Progenitor cell of endocrine pancreas (in vitro differentiated cells): ENCODE data around the gene DLEU7. TPM values are rescaled to one million over a fixed set of nuclear protein-coding genes. Genes with fewer than 3 reads are reported as not detected.

Source experiments
- DNase-seq: peaks from one replicate; pipeline ENCODE4 v3.0.0; 2021; ENCODE audit warnings: low spot score; ENCODE audit not compliant: unreplicated experiment
- H3K27ac Mint-ChIP-seq: 2 replicates; pipeline ENCODE4 v1.8.0; 2021; ENCODE audit warnings: mild to moderate bottlenecking, moderate library complexity, mixed read lengths
- H3K27me3 Mint-ChIP-seq: 2 replicates; pipeline ENCODE4 v1.8.0; 2021; ENCODE audit warnings: mixed read lengths
- H3K36me3 Mint-ChIP-seq: 2 replicates; pipeline ENCODE4 v1.8.0; 2022; ENCODE audit warnings: mixed read lengths; ENCODE audit not compliant: insufficient read depth
- H3K4me1 Mint-ChIP-seq: 2 replicates; pipeline ENCODE4 v1.8.0; 2021; ENCODE audit warnings: low read depth, mixed read lengths
- H3K4me3 Mint-ChIP-seq: 2 replicates; pipeline ENCODE4 v1.8.0; 2021; ENCODE audit warnings: low read depth, mild to moderate bottlenecking, moderate library complexity, mixed read lengths
- H3K9me3 Mint-ChIP-seq: 2 replicates; pipeline ENCODE4 v1.8.0; 2021; ENCODE audit warnings: low read depth, mixed read lengths
- long read RNA-seq: library from polyadenylated mRNA; unstranded; transcript quantifications from one replicate; pipeline ENCODE4 v2.0.0, GENCODE V29; 2020
- total RNA-seq: library from RNA; stranded (reverse); gene quantifications from 2 replicates; pipeline ENCODE4 v1.2.1, GENCODE V29; 2021
- TF ChIP-seq, protein P1 (sequence below): fragments of 200-600 bp; sonication (generic); IDR thresholded peaks from one replicate; pipeline ENCODE4 v1.5.0; 2021; ENCODE audit warnings: antibody characterized with exemption, mild to moderate bottlenecking; ENCODE audit not compliant: unreplicated experiment

Gene DLEU7
- total RNA-seq, result 0.50 and 0.93 TPM in 2 replicates
- long read RNA-seq, partial matches to known transcripts, result 0 of 1 reads
- long read RNA-seq, other reads (novel, unspliced or antisense), result 1 of 1 reads

DNA sequence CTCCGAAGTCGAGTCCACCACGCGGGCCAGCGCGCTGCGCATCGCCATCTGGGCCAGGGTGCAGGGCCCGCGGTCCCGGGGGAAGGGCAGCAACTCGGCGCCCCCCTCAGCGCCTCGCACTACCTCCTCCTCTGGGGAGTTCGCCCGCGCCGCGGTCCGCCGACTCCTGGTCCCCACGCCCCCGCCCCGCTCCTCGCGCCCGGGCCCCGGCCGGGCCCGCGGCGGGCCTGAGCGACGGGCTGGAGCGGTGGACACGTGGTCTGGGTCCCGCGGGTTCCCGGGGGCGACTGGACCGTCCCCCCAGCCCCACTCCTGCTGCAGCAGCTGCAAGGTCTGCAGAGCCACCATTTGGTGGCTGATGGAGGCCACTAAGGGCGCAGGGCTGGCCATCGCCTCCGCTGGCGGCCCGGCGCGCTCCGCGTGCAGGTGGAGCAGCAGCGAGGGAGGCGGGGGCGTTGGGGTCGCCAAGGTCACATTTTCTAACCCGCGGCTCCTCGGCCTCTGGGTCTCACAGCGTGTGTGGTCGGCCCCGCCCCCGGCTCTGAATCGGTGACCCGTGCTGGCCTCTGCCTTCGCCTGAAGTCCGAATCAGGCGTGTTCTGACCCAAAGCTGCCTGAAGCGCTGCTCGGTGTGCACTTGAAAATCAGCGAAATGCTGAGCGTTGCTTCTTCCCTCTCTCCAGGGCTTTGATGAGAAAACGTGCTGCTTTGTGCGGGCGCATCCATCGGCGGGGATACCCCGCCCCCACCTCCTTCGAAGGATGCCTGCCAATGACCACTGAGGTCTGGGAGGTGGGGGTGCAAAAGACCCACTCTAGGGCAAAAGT, at the start of gene DLEU7:
Gene DLEU7 (minus strand): TSS at position 436 of the 827 bp plus-strand sequence. CDS start 46 bp downstream, at position 390.
- Mint-ChIP-seq H3K36me3 (no peaks in the 10 kb centered on the region), H3K27ac (peak within 1 kb of the TSS; percentile 15), H3K9me3 (no peaks in the 10 kb centered on the region), H3K4me3 (peak within 1 kb of the TSS; percentile 67), H3K4me1 (peaks cover 3% of the 10 kb centered on the region), H3K27me3 (peaks cover 55% of the 10 kb centered on the region)
- TF ChIP-seq, protein P1, sequence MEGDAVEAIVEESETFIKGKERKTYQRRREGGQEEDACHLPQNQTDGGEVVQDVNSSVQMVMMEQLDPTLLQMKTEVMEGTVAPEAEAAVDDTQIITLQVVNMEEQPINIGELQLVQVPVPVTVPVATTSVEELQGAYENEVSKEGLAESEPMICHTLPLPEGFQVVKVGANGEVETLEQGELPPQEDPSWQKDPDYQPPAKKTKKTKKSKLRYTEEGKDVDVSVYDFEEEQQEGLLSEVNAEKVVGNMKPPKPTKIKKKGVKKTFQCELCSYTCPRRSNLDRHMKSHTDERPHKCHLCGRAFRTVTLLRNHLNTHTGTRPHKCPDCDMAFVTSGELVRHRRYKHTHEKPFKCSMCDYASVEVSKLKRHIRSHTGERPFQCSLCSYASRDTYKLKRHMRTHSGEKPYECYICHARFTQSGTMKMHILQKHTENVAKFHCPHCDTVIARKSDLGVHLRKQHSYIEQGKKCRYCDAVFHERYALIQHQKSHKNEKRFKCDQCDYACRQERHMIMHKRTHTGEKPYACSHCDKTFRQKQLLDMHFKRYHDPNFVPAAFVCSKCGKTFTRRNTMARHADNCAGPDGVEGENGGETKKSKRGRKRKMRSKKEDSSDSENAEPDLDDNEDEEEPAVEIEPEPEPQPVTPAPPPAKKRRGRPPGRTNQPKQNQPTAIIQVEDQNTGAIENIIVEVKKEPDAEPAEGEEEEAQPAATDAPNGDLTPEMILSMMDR, result no peak
- DNase-seq, result peak; percentile 25

DNA sequence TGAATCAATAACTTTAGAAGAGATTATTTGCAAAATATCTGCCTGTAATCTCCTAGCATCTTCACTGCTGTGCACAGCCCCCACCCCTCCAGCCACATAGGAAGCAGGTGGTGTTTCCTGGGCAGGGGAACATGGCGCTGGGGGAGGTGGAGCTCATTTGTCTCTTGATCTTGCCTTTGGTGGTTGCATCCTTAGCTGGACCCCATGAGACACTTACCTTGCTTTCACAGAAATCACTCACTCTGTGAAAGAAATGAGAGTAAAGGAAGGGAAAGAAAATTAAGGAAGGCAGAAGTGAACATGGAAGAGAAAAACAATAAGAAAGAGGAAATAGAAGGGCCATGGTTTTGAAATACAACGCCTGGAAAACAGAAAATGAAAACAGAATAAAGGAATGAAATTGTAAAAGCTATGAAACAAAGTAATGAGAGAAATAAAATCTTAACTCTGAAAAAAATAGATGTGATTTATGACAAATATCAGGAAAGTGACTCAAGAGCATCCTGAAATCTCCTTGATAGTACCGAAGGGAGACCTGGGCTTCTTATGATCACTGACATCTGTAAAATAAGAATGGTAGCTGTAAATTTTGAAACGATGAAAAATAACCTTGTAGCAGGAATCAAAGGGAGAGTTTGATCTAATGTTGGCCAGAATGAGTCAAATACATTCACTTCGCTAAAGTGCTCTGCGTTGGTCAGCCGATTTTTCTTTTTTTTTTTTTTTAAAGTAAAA, 48.9 kb upstream of the DLEU7 start:
- H3K27ac Mint-ChIP-seq, result no peak overlapping the region
- peaks cover 4% of the 10 kb centered on the region for H3K27me3 Mint-ChIP-seq
- DNase-seq, result no peak
- no peaks in the 10 kb centered on the region for H3K36me3 Mint-ChIP-seq
- TF ChIP-seq, protein P1, result no peak
- H3K4me1 Mint-ChIP-seq, result no peaks in the 10 kb centered on the region
- H3K4me3 Mint-ChIP-seq, result no peak overlapping the region
- H3K9me3 Mint-ChIP-seq, result no peaks in the 10 kb centered on the region

DNA sequence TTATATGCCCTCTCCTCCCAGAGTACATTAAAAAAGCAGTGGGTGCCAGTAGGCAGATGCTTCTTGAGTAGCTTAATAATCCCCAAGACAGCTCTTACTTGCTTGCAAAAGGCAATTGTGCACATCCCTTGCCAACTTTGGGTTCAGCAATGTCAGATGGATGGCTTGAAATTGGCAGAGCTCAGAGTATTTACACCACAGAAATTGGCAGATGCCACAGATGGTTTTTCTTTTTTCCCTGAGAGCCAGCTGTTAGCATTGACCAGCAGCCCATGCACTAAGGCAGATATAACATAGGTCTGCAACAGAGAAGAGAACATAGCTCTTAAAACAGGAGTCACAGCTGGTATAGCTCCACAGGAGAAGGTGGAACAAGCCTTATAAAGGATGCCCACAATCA, 47.7 kb upstream of the DLEU7 start:
- no peak overlapping the region for H3K4me3 Mint-ChIP-seq
- no peak overlapping the region for H3K27ac Mint-ChIP-seq
- H3K27me3 Mint-ChIP-seq, result peaks cover 4% of the 10 kb centered on the region
- TF ChIP-seq, protein P1, result no peak
- DNase-seq, result no peak
- no peaks in the 10 kb centered on the region for H3K9me3 Mint-ChIP-seq
- H3K4me1 Mint-ChIP-seq, result no peaks in the 10 kb centered on the region
- no peaks in the 10 kb centered on the region for H3K36me3 Mint-ChIP-seq

DNA sequence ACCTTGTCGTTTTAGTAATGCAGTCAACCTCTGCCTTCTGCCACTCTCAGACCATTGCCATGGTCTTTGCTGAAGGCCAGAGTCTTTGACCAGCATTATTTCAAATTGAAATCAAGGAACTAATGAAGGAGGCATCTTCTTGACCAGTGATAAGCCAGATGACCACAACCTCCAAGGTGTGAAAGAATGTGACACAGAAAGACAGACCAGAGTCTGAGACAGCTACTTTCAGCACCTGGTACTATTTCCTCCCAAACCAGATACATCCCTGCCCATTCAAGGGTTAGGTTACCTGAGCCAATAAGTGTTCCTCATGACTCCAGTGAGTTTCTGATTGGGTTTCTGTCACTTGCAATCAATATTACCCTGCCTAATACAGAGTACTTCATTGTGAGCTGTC, 45.8 kb upstream of the DLEU7 start:
- peaks cover 4% of the 10 kb centered on the region for H3K27me3 Mint-ChIP-seq
- no peaks in the 10 kb centered on the region for H3K9me3 Mint-ChIP-seq
- H3K27ac Mint-ChIP-seq, result no peak overlapping the region
- H3K36me3 Mint-ChIP-seq, result no peaks in the 10 kb centered on the region
- TF ChIP-seq, protein P1, result no peak
- DNase-seq, result no peak
- no peak overlapping the region for H3K4me3 Mint-ChIP-seq
- no peaks in the 10 kb centered on the region for H3K4me1 Mint-ChIP-seq

DNA sequence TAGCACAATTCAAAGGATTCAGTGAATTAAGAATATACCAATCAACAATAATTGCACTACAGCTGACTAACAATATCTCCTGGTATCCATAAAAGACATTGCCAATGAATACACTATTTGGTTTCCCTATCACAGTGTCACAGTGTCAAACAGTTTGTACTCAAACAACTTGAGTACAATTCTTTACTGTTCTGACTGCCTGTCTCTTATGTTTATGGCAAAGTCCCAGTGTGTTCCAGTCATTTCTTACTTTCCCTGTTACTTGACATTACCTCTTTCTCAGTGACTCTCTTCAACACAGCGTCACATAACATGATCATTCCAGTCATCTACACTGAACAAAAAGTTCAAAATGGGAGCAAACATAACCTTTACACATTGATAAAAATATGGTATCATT, 44.9 kb upstream of the DLEU7 start:
- DNase-seq, result no peak
- Mint-ChIP-seq H3K27me3 (peaks cover 4% of the 10 kb centered on the region), H3K4me1 (no peaks in the 10 kb centered on the region), H3K27ac (no peak overlapping the region), H3K4me3 (no peak overlapping the region), H3K9me3 (no peaks in the 10 kb centered on the region), H3K36me3 (no peaks in the 10 kb centered on the region)
- TF ChIP-seq, protein P1, result no peak
